SK-N-SH (cell line): ENCODE results near the gene TRIM66. TPM values are rescaled to one million over a fixed set of nuclear protein-coding genes. Genes with fewer than 3 reads are reported as not detected.

Experiments used
- CTCF ChIA-PET: fragments of 300-600, 350-600 bp; formaldehyde crosslinking; extraction: SDS; loops from one replicate; lab custom pipeline; 2021; lab: Yijun Ruan, JAX
- POLR2A ChIA-PET: fragments of 350-600 bp; sonication (Branson Sonifier 250); formaldehyde crosslinking; extraction: SDS; loops from one replicate; lab custom pipeline; 2020; ENCODE audit warnings: antibody characterized with exemption, inconsistent platforms; lab: Yijun Ruan, JAX
- DNase-seq: peaks from one replicate; pipeline ENCODE4 v3.0.0; 2012
- H2AFZ ChIP-seq: fragments of 200-600 bp; sonication (generic); 2 replicates; pipeline ENCODE4 v1.8.1; 2016; ENCODE audit warnings: antibody characterized with exemption, mild to moderate bottlenecking, low read depth
- H3F3A ChIP-seq: fragments of 200-600 bp; sonication (generic); replicated peaks from 2 replicates; pipeline ENCODE3; 2016; ENCODE audit warnings: antibody characterized with exemption, mild to moderate bottlenecking; ENCODE audit not compliant: insufficient read depth
- H3K27ac ChIP-seq, 2 experiments: fragments of 200-500 bp in 1 of 2; fragments of 200-600 bp in 1 of 2; sonication (Bioruptor generic) in 1 of 2; sonication (generic), shearing (Covaris generic) in 1 of 2; 2 replicates each; pipeline versions ENCODE4 v1.5.1 to v1.6.1; 2014 to 2016; ENCODE audit warnings: low read depth in 2 of 2, inconsistent platforms in 1 of 2, low read length in 1 of 2, mild to moderate bottlenecking in 1 of 2, mixed read lengths in 1 of 2
- H3K27me3 ChIP-seq: fragments of 200-600 bp; sonication (generic), shearing (Covaris generic); 2 replicates; pipeline ENCODE4 v1.6.1; 2016; ENCODE audit warnings: mixed run types; ENCODE audit not compliant: insufficient read depth
- H3K36me3 ChIP-seq, 2 experiments: fragments of 200-500 bp in 1 of 2; fragments of 200-600 bp in 1 of 2; sonication (Bioruptor generic) in 1 of 2; sonication (generic) in 1 of 2; replicated peaks in 1 of 2; 2 replicates each; pipeline versions ENCODE3 to v1.5.1; 2014 to 2016; ENCODE audit warnings: low read length in 1 of 2, mild to moderate bottlenecking in 1 of 2; ENCODE audit not compliant: insufficient read depth in 2 of 2, control insufficient read depth in 1 of 2
- H3K4me1 ChIP-seq, 2 experiments: fragments of 200-500 bp in 1 of 2; fragments of 200-600 bp in 1 of 2; sonication (Bioruptor generic) in 1 of 2; sonication (generic), shearing (Covaris generic) in 1 of 2; 2 replicates each; pipeline versions ENCODE4 v1.5.1 to v1.6.1; 2014 to 2016; ENCODE audit warnings: low read depth in 1 of 2, low read length in 1 of 2, mixed run types in 1 of 2; ENCODE audit not compliant: insufficient read depth in 2 of 2, control insufficient read depth in 1 of 2
- H3K4me2 ChIP-seq: fragments of 200-600 bp; sonication (generic), shearing (Covaris generic); 2 replicates; pipeline ENCODE4 v1.6.1; 2017; ENCODE audit warnings: mixed run types
- H3K4me3 ChIP-seq, 2 experiments: fragments of 200-500 bp in 1 of 2; fragments of 200-600 bp in 1 of 2; sonication (Bioruptor generic) in 1 of 2; sonication (generic), shearing (Covaris generic) in 1 of 2; 2 replicates each; pipeline versions ENCODE4 v1.5.1 to v1.8.1; 2014 to 2016; ENCODE audit warnings: low read depth in 2 of 2, inconsistent platforms in 1 of 2, low read length in 1 of 2, mild to moderate bottlenecking in 1 of 2, mixed read lengths in 1 of 2, moderate library complexity in 1 of 2
- H3K79me2 ChIP-seq: fragments of 200-600 bp; sonication (generic); 2 replicates; pipeline ENCODE4 v1.8.1; 2017; ENCODE audit warnings: mild to moderate bottlenecking; ENCODE audit not compliant: insufficient read depth
- H3K9ac ChIP-seq: fragments of 200-600 bp; sonication (generic); 2 replicates; pipeline ENCODE4 v1.6.1; 2017; ENCODE audit warnings: mixed run types
- H3K9me2 ChIP-seq: fragments of 200-600 bp; sonication (generic); 2 replicates; pipeline ENCODE4 v1.6.1; 2017; ENCODE audit warnings: mixed run types
- H3K9me3 ChIP-seq: fragments of 200-600 bp; sonication (generic); 2 replicates; pipeline ENCODE4 v1.6.1; 2017; ENCODE audit warnings: mixed run types, mild to moderate bottlenecking, moderate library complexity
- H4K20me1 ChIP-seq: fragments of 200-600 bp; sonication (generic); 2 replicates; pipeline ENCODE4 v1.6.1; 2017; ENCODE audit warnings: mild to moderate bottlenecking, mixed run types; ENCODE audit not compliant: insufficient read depth
- CHD2 ChIP-seq: fragments of 150-350 bp; IDR thresholded peaks from 2 replicates; pipeline ENCODE4 v1.6.1; 2018; ENCODE audit warnings: low read length; ENCODE audit not compliant: partially characterized antibody
- EP300 ChIP-seq, 2 experiments: IDR thresholded peaks; 2 replicates each; pipeline versions ENCODE4 v1.4.0 to v1.6.1; 2012; ENCODE audit warnings: borderline replicate concordance in 1 of 2, low read depth in 1 of 2, low read length in 1 of 2
- EZH2phosphoT487 ChIP-seq: fragments of 200-600 bp; sonication (generic); IDR thresholded peaks from 2 replicates; pipeline ENCODE4 v1.6.1; 2017; ENCODE audit warnings: low read depth, mixed run types, mild to moderate bottlenecking, antibody characterized with exemption, moderate library complexity, borderline replicate concordance
- FOXM1 ChIP-seq: IDR thresholded peaks from 2 replicates; pipeline ENCODE4 v1.4.0; 2012; ENCODE audit warnings: low read depth, mild to moderate bottlenecking
- GABPA ChIP-seq: IDR thresholded peaks from 2 replicates; pipeline ENCODE4 v1.4.0; 2012; ENCODE audit warnings: low read depth, mild to moderate bottlenecking
- JUND ChIP-seq: IDR thresholded peaks from 2 replicates; pipeline ENCODE4 v1.4.0; 2012
- MEF2A ChIP-seq: IDR thresholded peaks from 2 replicates; pipeline ENCODE4 v1.4.0; 2012; ENCODE audit warnings: low read depth, borderline replicate concordance
- MXI1 ChIP-seq: IDR thresholded peaks from 2 replicates; pipeline ENCODE4 v1.6.1; 2012; ENCODE audit warnings: mild to moderate bottlenecking, low read depth, low read length, improper control_type of control experiment
- NFIC ChIP-seq: IDR thresholded peaks from 2 replicates; pipeline ENCODE4 v1.4.0; 2012; ENCODE audit warnings: borderline replicate concordance
- NRF1 ChIP-seq: IDR thresholded peaks from 2 replicates; pipeline ENCODE4 v1.6.1; 2012; ENCODE audit warnings: low read depth, mild to moderate bottlenecking, low read length
- RCOR1 ChIP-seq: fragments of 150-350 bp; IDR thresholded peaks from 2 replicates; pipeline ENCODE4 v1.6.1; 2017; ENCODE audit warnings: antibody characterized with exemption, low read length
- RFX5 ChIP-seq: IDR thresholded peaks from 2 replicates; pipeline ENCODE4 v1.6.1; 2012; ENCODE audit warnings: mild to moderate bottlenecking, improper control_type of control experiment, low read length
- TEAD4 ChIP-seq: IDR thresholded peaks from 2 replicates; pipeline ENCODE4 v1.4.0; 2012; ENCODE audit warnings: mild to moderate bottlenecking, borderline replicate concordance; ENCODE audit not compliant: insufficient read depth
- polyA plus RNA-seq, 3 experiments: library from polyadenylated mRNA; depleted of rRNA; stranded (reverse); fragments of >200 nt; gene quantifications; 2 replicates each; pipeline ENCODE4 v1.2.3, GENCODE V29; 2012
- TF ChIP-seq, protein P1 (sequence below): fragments of 150-350 bp; IDR thresholded peaks from 2 replicates; pipeline ENCODE4 v1.6.1; 2016; ENCODE audit warnings: mild to moderate bottlenecking, low read depth, low read length
- TF ChIP-seq, protein P2 (sequence below): IDR thresholded peaks from 2 replicates; pipeline ENCODE4 v1.6.1; 2012; ENCODE audit warnings: mild to moderate bottlenecking, low read depth, low read length, moderate library complexity
- TF ChIP-seq, protein P3 (sequence below): fragments of 150-350 bp; IDR thresholded peaks from 2 replicates; pipeline ENCODE4 v1.6.1; 2017; ENCODE audit warnings: antibody characterized with exemption, low read length, low read depth, borderline replicate concordance
- TF ChIP-seq, protein P4 (sequence below): fragments of 200-600 bp; sonication (generic); IDR thresholded peaks from 2 replicates; pipeline ENCODE4 v1.6.1; 2017; ENCODE audit warnings: antibody characterized with exemption, mild to moderate bottlenecking, moderate library complexity
- TF ChIP-seq, protein P5 (sequence below): IDR thresholded peaks from 2 replicates; pipeline ENCODE4; 2012

Gene TRIM66
- polyA plus RNA-seq, 1 of the 3 experiments (the other 2 are of a cell fraction), result 6.4 TPM

DNA sequence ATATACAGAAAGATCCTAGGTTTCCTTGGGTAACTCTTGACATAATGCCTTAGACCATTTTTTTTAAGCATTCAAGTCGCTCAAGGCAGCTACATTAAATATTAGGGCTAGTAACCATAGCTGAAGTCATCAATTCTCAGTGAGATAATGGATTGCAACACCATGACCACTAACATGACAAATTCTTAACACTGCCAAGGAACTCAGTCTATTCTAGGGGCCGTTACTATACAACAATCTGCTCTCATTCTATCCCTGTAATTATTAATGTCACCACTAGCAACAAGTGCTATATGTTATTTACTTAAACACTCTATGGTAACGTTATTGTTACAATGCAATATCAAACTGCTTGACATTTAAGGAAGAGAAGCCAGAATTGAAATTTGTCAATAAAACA is 85.3 kb downstream of the TRIM66 start (continued):
- TF ChIP-seq, protein P1, sequence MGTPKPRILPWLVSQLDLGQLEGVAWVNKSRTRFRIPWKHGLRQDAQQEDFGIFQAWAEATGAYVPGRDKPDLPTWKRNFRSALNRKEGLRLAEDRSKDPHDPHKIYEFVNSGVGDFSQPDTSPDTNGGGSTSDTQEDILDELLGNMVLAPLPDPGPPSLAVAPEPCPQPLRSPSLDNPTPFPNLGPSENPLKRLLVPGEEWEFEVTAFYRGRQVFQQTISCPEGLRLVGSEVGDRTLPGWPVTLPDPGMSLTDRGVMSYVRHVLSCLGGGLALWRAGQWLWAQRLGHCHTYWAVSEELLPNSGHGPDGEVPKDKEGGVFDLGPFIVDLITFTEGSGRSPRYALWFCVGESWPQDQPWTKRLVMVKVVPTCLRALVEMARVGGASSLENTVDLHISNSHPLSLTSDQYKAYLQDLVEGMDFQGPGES, result no peak

DNA sequence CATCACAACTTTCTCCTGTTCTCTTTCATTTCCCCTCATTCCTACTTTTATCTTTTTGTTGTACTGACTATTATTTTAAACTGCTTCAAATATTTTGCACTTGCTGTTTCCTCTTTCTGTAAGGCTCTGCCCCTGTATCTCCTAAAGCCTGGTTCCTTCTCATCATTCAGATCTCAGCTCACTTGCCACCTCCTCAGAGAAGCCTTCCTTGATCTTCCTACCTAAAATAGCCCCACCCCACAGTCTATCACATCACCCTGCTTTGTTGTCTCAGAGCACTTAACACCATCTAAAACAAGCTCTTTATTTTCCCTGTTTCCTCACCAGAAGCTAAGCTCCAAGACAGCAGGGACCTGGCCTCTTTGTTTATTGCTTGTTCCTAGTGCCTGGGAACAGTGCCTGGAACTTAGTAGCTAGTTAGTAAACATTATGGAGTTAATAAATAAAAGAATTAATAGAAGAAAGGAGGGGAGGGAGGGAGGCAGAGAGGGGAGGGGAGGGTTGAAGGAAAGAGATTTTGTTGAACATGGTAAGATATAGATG is 85.9 kb downstream of the TRIM66 start:
- Histone ChIP-seq H3K36me3 (no peaks in the 10 kb centered on the region), H3K4me1 (peaks cover 0 to 5% of the 10 kb centered on the region in 2 experiments; a peak in 1 of 4 replicates), H3K9me2 (no peaks in the 10 kb centered on the region), H2AFZ (no peak overlapping the region), H3K9ac (no peak overlapping the region), H3K4me2 (no peak overlapping the region), H3K79me2 (no peaks in the 10 kb centered on the region), H3F3A (peaks cover 3% of the 10 kb centered on the region), H3K9me3 (no peaks in the 10 kb centered on the region), H3K27ac (no peak overlapping the region), H4K20me1 (no peaks in the 10 kb centered on the region), H3K27me3 (no peaks in the 10 kb centered on the region), H3K4me3 (no peak overlapping the region)
- TF ChIP-seq, protein P2, sequence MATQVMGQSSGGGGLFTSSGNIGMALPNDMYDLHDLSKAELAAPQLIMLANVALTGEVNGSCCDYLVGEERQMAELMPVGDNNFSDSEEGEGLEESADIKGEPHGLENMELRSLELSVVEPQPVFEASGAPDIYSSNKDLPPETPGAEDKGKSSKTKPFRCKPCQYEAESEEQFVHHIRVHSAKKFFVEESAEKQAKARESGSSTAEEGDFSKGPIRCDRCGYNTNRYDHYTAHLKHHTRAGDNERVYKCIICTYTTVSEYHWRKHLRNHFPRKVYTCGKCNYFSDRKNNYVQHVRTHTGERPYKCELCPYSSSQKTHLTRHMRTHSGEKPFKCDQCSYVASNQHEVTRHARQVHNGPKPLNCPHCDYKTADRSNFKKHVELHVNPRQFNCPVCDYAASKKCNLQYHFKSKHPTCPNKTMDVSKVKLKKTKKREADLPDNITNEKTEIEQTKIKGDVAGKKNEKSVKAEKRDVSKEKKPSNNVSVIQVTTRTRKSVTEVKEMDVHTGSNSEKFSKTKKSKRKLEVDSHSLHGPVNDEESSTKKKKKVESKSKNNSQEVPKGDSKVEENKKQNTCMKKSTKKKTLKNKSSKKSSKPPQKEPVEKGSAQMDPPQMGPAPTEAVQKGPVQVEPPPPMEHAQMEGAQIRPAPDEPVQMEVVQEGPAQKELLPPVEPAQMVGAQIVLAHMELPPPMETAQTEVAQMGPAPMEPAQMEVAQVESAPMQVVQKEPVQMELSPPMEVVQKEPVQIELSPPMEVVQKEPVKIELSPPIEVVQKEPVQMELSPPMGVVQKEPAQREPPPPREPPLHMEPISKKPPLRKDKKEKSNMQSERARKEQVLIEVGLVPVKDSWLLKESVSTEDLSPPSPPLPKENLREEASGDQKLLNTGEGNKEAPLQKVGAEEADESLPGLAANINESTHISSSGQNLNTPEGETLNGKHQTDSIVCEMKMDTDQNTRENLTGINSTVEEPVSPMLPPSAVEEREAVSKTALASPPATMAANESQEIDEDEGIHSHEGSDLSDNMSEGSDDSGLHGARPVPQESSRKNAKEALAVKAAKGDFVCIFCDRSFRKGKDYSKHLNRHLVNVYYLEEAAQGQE, result no peak
- TF ChIP-seq, protein P3, sequence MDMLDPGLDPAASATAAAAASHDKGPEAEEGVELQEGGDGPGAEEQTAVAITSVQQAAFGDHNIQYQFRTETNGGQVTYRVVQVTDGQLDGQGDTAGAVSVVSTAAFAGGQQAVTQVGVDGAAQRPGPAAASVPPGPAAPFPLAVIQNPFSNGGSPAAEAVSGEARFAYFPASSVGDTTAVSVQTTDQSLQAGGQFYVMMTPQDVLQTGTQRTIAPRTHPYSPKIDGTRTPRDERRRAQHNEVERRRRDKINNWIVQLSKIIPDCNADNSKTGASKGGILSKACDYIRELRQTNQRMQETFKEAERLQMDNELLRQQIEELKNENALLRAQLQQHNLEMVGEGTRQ, result no peak
- no peak for TF ChIP-seq NFIC
- TF ChIP-seq FOXM1, result no peak
- no peak for TF ChIP-seq EZH2phosphoT487
- no peak for TF ChIP-seq RFX5
- no peak for TF ChIP-seq GABPA
- TF ChIP-seq NRF1, result no peak
- TF ChIP-seq EP300 (IDR thresholded peaks at IDR 0.05; ENCODE audit: borderline replicate concordance in 1 of 2, low read depth in 1 of 2, low read length in 1 of 2), result no peak
- TF ChIP-seq JUND, result no peak
- TF ChIP-seq, protein P4, sequence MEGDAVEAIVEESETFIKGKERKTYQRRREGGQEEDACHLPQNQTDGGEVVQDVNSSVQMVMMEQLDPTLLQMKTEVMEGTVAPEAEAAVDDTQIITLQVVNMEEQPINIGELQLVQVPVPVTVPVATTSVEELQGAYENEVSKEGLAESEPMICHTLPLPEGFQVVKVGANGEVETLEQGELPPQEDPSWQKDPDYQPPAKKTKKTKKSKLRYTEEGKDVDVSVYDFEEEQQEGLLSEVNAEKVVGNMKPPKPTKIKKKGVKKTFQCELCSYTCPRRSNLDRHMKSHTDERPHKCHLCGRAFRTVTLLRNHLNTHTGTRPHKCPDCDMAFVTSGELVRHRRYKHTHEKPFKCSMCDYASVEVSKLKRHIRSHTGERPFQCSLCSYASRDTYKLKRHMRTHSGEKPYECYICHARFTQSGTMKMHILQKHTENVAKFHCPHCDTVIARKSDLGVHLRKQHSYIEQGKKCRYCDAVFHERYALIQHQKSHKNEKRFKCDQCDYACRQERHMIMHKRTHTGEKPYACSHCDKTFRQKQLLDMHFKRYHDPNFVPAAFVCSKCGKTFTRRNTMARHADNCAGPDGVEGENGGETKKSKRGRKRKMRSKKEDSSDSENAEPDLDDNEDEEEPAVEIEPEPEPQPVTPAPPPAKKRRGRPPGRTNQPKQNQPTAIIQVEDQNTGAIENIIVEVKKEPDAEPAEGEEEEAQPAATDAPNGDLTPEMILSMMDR, result no peak
- TF ChIP-seq, protein P5, sequence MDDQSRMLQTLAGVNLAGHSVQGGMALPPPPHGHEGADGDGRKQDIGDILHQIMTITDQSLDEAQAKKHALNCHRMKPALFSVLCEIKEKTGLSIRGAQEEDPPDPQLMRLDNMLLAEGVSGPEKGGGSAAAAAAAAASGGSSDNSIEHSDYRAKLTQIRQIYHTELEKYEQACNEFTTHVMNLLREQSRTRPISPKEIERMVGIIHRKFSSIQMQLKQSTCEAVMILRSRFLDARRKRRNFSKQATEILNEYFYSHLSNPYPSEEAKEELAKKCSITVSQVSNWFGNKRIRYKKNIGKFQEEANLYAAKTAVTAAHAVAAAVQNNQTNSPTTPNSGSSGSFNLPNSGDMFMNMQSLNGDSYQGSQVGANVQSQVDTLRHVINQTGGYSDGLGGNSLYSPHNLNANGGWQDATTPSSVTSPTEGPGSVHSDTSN, result no peak
- TF ChIP-seq CHD2, result no peak
- TF ChIP-seq TEAD4, result no peak
- no peak for TF ChIP-seq MEF2A
- no peak for TF ChIP-seq RCOR1
- TF ChIP-seq MXI1, result no peak
- ChIA-PET CTCF (no interaction called here), POLR2A (no interaction called here)
- DNase-seq, result no peak
